Hematopoietic multipotent progenitor cell treated with erythropoietin and hydrocortisone succinate and interleukin-3 and kit ligand, for 4 days (in vitro differentiated cells): ENCODE data around the gene ACTR8.

ENCODE experiments used
- DNase-seq: peaks from one replicate; pipeline ENCODE4 v3.0.0-alpha.2; 2015

ACTR8 gene

GRCh38 chr3:53863145-53863544 is 18.8 kb downstream of the ACTR8 start:
- DNase-seq: no peak

GRCh38 chr3:53862241-53862640 is 19.7 kb downstream of the ACTR8 start:
- DNase-seq: no peak

- no peak for DNase-seq
These were observed 21.8 kb downstream of the ACTR8 start for GRCh38 chr3:53860196-53860595.

GRCh38 chr3:53859178-53859577 is 22.8 kb downstream of the ACTR8 start:
- no peak for DNase-seq

- no peak for DNase-seq
These were observed 23.7 kb downstream of the ACTR8 start for GRCh38 chr3:53858096-53858741.

GRCh38 chr3:53856964-53857363 is 25.0 kb downstream of the ACTR8 start:
- DNase-seq: no peak

- DNase-seq: no peak
These were observed 31.1 kb downstream of the ACTR8 start for GRCh38 chr3:53850895-53851294.

- DNase-seq: no peak
These were observed 32.0 kb downstream of the ACTR8 start for GRCh38 chr3:53849916-53850315.

- DNase-seq: no peak
These were observed 35.1 kb downstream of the ACTR8 start for GRCh38 chr3:53846851-53847155.

GRCh38 chr3:53846134-53846850 is 35.7 kb downstream of the ACTR8 start, which contains the start of the genes CHDH and IL17RB:
Gene CHDH, minus strand, starts transcription at chr3:53846419. Its CDS starts 22,411 bp downstream, at chr3:53824008.
Gene IL17RB, plus strand, starts transcription at chr3:53846568. Its CDS starts 21 bp downstream, at chr3:53846589.
- peak; percentile 49 for DNase-seq

- DNase-seq: no peak
These were observed 36.1 kb downstream of the ACTR8 start for GRCh38 chr3:53845881-53846133.

- peak; percentile 32 for DNase-seq
These were observed 36.7 kb downstream of the ACTR8 start for GRCh38 chr3:53845103-53845880.

- DNase-seq: no peak
These were observed 37.5 kb downstream of the ACTR8 start for GRCh38 chr3:53844262-53845102.

- DNase-seq: no peak
These were observed 38.5 kb downstream of the ACTR8 start for GRCh38 chr3:53843195-53844177.

- DNase-seq: no peak
These were observed 39.3 kb downstream of the ACTR8 start for GRCh38 chr3:53842436-53843194.

GRCh38 chr3:53841296-53841695 is 40.7 kb downstream of the ACTR8 start:
- no peak for DNase-seq

- DNase-seq: peak; percentile 44
These were observed 44.6 kb downstream of the ACTR8 start for GRCh38 chr3:53837331-53837730.

GRCh38 chr3:53836084-53836872 is 45.7 kb downstream of the ACTR8 start:
- no peak for DNase-seq

- no peak for DNase-seq
These were observed 46.7 kb downstream of the ACTR8 start for GRCh38 chr3:53835257-53835656.

- peak; percentile 74 for DNase-seq
These were observed 47.4 kb downstream of the ACTR8 start for GRCh38 chr3:53834429-53835095.
